CD4-positive, alpha-beta memory T cell (primary cell): ENCODE results near the gene EIF4A2. TPM values are rescaled to one million over a fixed set of nuclear protein-coding genes. Genes with fewer than 3 reads are reported as not detected.
A peak's percentile ranks its signal among the peaks of the same experiment; 100 is the strongest.

Experiments used
- CTCF ChIA-PET: fragments of 350-600 bp; sonication (Branson Sonifier 250); formaldehyde crosslinking; loops from one replicate; lab custom pipeline; 2021; ENCODE audit warnings: inconsistent platforms; ENCODE audit not compliant: partially characterized antibody; lab: Charles Lee
- POLR2A ChIA-PET: fragments of 350-600 bp; sonication (Branson Sonifier 250); formaldehyde crosslinking; loops from one replicate; lab custom pipeline; 2021; ENCODE audit not compliant: partially characterized antibody; lab: Charles Lee
- DNase-seq, 5 donors: peaks; one replicate each; pipeline versions ENCODE4 v3.0.0 to v3.0.0-alpha.2; 2020 to 2022; ENCODE audit warnings: mixed read lengths in 1 of 5
- H3K27ac ChIP-seq: one replicate; pipeline ENCODE4 v1.7.0; 2013; ENCODE audit warnings: low read depth, low read length
- H3K27me3 ChIP-seq: 2 replicates; pipeline ENCODE4 v1.7.0; 2013; ENCODE audit warnings: mild to moderate bottlenecking, low read length, moderate library complexity; ENCODE audit not compliant: insufficient read depth
- H3K36me3 ChIP-seq: 2 replicates; pipeline ENCODE4 v1.7.0; 2013; ENCODE audit warnings: mild to moderate bottlenecking, low read length, moderate library complexity; ENCODE audit not compliant: insufficient read depth
- H3K4me1 ChIP-seq: 2 replicates; pipeline ENCODE4 v1.7.0; 2013; ENCODE audit warnings: mild to moderate bottlenecking, low read length, moderate library complexity; ENCODE audit not compliant: insufficient read depth
- H3K4me3 ChIP-seq, 2 donors: one replicate each; pipeline ENCODE4 v1.7.0; 2013; ENCODE audit warnings: low read length in 2 of 2, mild to moderate bottlenecking in 1 of 2
- H3K9me3 ChIP-seq, 2 donors: one replicate each; pipeline ENCODE4 v1.7.0; 2013; ENCODE audit warnings: low read length in 2 of 2, control low read depth in 1 of 2; ENCODE audit not compliant: control insufficient read depth in 1 of 2
- H3K27ac Mint-ChIP-seq, 7 donors: one replicate each; pipeline ENCODE4 v1.8.0; 2020 to 2021; ENCODE audit warnings: mixed read lengths in 7 of 7, mild to moderate bottlenecking in 6 of 7, inconsistent platforms in 3 of 7, moderate library complexity in 3 of 7
- H3K27me3 Mint-ChIP-seq, 2 donors: one replicate each; pipeline ENCODE4 v1.8.0; 2020 to 2021; ENCODE audit warnings: mixed read lengths in 2 of 2
- H3K36me3 Mint-ChIP-seq, 2 donors: one replicate each; pipeline ENCODE4 v1.8.0; 2020 to 2021; ENCODE audit warnings: mixed read lengths in 2 of 2, inconsistent platforms in 1 of 2, mild to moderate bottlenecking in 1 of 2
- H3K4me1 Mint-ChIP-seq, 4 donors: one replicate each; pipeline ENCODE4 v1.8.0; 2020 to 2021; ENCODE audit warnings: mixed read lengths in 4 of 4, mild to moderate bottlenecking in 1 of 4
- H3K4me3 Mint-ChIP-seq, 8 donors: one replicate each; pipeline ENCODE4 v1.8.0; 2020 to 2021; ENCODE audit warnings: mixed read lengths in 8 of 8, mild to moderate bottlenecking in 7 of 8, moderate library complexity in 6 of 8, inconsistent platforms in 3 of 8
- H3K9me3 Mint-ChIP-seq, 8 donors: one replicate each; pipeline ENCODE4 v1.8.0; 2020 to 2021; ENCODE audit warnings: mixed read lengths in 8 of 8, mild to moderate bottlenecking in 5 of 8, inconsistent platforms in 3 of 8, moderate library complexity in 1 of 8
- intact Hi-C: fragments of 100-400 bp; cut with micrococcal nuclease; formaldehyde crosslinking; loops from one replicate; pipeline ENCODE4 v1.15.1; 2023
- polyA plus RNA-seq, 2 donors: library from polyadenylated mRNA; unstranded; fragments of 300-500 nt; fragmentation: Illumina TruSeq; gene quantifications; one replicate each; pipeline ENCODE4 v1.2.3, GENCODE V29; 2021
- total RNA-seq, 2 experiments: library from RNA; stranded (reverse); gene quantifications; one replicate each; pipeline ENCODE4 v1.2.3, GENCODE V29; 2021

Gene EIF4A2
- total and polyA plus RNA-seq, 4 experiments from 2014 or later, result 242 to 632 (median 429) TPM

DNA sequence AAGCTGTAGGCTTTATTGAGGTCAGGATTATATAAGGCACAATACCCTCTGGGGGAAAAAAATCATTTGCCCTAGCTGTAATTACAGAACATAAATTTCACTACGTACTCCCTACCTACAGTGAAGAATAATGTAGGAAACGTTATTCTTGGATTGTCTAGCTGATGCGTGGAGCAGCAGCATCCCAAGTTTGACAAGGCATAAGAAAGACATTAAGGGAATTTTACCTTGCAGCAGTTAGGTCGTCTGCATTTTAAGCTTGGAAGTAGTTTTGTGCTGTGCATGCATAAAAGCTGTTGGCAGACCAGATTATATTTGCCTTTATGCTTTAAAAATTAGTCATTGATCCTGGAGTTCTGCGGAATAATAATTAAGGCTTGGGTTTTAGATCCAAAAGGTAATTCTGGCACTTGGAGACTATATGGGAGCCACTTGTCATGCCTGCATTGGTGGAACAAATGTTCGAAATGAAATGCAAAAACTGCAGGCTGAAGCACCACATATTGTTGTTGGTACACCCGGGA is 2.2 kb downstream of the EIF4A2 start:
- Histone ChIP-seq H3K27ac (peak overlapping the region; percentile 98), H3K4me3 (peak overlapping the region; percentile 86 to 97), H3K36me3 (peaks cover 64% of the 10 kb centered on the region), H3K4me1 (peaks cover 53% of the 10 kb centered on the region), H3K9me3 (no peaks in the 10 kb centered on the region), H3K27me3 (no peaks in the 10 kb centered on the region)
- ChIA-PET POLR2A (interaction anchor here (1.0 to 5.9 kb wide), 11 partner anchors 12 to 849 kb away, joined by 3 to 311 read pairs (median 30); partner anchors contain the start of genes DNAJB11, RFC4, RPL39L and TRA2B), CTCF (interaction anchor here (0.9 to 3.4 kb wide), 4 partner anchors 14 to 171 kb away, joined by 4 to 13 read pairs (median 6); no protein-coding TSS in a partner anchor)
- Mint-ChIP-seq H3K36me3 (peaks cover 64 to 80% of the 10 kb centered on the region in 2 donors), H3K27me3 (peaks cover 0 to 1% of the 10 kb centered on the region in 2 donors), H3K4me1 (peaks cover 49 to 80% (median 61%) of the 10 kb centered on the region in 4 donors), H3K9me3 (peaks cover 0 to 28% (median 0%) of the 10 kb centered on the region in 8 donors), H3K4me3 (peak overlapping the region; percentile 95 to 100 (median 100)), H3K27ac (peak overlapping the region; percentile 61 to 100 (median 100))
- intact Hi-C loops, result loop anchor here (5.0 kb wide), 1 partner anchor 347 kb away; no protein-coding TSS in a partner anchor
- peak in 2 of 5 donors; percentile 6 to 7 for DNase-seq

DNA sequence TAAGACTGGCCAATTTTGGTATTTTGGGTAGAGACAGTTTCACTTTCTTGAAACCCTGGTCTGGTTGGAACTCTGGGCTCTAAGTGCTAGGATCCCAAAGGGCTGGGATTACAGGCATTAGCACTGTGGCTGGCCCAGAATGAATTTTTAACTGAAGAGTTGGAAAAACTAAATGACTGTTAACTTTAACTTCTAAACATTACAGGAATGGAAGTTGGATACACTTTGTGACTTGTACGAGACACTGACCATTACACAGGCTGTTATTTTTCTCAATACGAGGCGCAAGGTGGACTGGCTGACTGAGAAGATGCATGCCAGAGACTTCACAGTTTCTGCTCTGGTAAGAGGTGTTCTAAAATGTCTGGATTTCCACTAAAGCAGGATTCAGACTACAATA is 3.5 kb downstream of the EIF4A2 start:
- H3K36me3 Mint-ChIP-seq, result peaks cover 67 to 91% of the 10 kb centered on the region in 2 donors

DNA sequence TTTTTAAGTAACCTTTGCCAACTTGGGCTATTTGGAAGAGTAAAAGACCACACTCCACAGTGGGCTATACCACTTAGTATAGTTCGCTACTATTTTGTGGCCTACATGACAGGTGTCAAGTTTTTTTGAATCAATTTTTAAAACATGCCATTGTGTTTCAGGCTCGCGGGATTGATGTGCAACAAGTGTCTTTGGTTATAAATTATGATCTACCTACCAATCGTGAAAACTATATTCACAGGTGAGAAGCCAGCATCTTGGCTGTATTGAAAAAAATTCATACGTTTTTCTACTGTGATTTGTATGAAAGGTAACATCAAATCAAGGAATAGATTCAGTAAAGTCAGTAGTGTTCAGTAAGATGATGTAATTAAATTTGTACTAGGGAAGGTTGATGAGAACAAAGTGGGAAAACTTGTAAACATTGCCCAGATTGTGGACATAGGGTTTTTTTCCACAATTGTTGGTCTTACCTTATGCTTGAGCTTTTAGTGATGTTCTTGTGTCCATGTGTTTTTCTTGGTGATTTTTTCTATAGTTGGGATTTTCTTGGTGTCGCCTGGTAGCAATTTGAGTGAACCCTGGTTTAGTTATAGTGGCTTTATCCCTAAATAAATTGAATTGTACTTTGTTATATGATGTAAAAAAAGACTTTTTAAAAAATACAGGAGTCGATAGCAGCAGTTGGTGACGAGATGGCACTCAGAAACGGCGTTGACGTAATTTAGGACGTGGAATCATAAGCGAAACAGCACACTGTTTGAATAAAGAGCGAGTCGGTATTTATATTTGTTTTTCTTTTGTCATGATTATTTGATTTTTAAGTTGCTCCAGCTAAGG is 4.5 kb downstream of the EIF4A2 start:
- H3K27me3 Mint-ChIP-seq, result no peaks in the 10 kb centered on the region
- H3K4me3 Mint-ChIP-seq, result peak overlapping the region; percentile 61 to 100 (median 88)
- H3K27ac Mint-ChIP-seq, result peak overlapping the region; percentile 48 to 100 (median 82)
- H3K27me3 ChIP-seq, result no peaks in the 10 kb centered on the region
- peak overlapping the region; percentile 98 for H3K27ac ChIP-seq
- H3K4me1 ChIP-seq, result peaks cover 53% of the 10 kb centered on the region
- H3K4me1 Mint-ChIP-seq, result peaks cover 46 to 70% (median 56%) of the 10 kb centered on the region in 4 donors
- intact Hi-C loops, result loop anchor here (5.0 kb wide), 1 partner anchor 344 kb away; no protein-coding TSS in a partner anchor
- H3K9me3 ChIP-seq, result no peaks in the 10 kb centered on the region
- peaks cover 70 to 92% of the 10 kb centered on the region in 2 donors for H3K36me3 Mint-ChIP-seq
- peaks cover 66% of the 10 kb centered on the region for H3K36me3 ChIP-seq
- POLR2A ChIA-PET, result interaction anchor here (1.0 to 4.6 kb wide), 11 partner anchors 8 to 850 kb away, joined by 3 to 45 read pairs (median 5); partner anchors contain the start of genes DNAJB11, RFC4, RPL39L and ST6GAL1
- peak in 2 of 5 donors; percentile 2 to 11 for DNase-seq
- peaks cover 0 to 23% (median 0%) of the 10 kb centered on the region in 8 donors for H3K9me3 Mint-ChIP-seq
- H3K4me3 ChIP-seq, result peak overlapping the region in 1 of 2 donors; percentile 6
- CTCF ChIA-PET, result no interaction called here

More for the DNA sequence above, 3.5 kb downstream of the EIF4A2 start:
- peaks cover 66% of the 10 kb centered on the region for H3K36me3 ChIP-seq
- H3K27ac ChIP-seq, result peak overlapping the region; percentile 98
- Mint-ChIP-seq H3K9me3 (peaks cover 0 to 28% (median 0%) of the 10 kb centered on the region in 8 donors), H3K4me3 (peak overlapping the region; percentile 60 to 100 (median 88)), H3K4me1 (peaks cover 49 to 79% (median 63%) of the 10 kb centered on the region in 4 donors), H3K27me3 (peaks cover 0 to 1% of the 10 kb centered on the region in 2 donors), H3K27ac (peak overlapping the region; percentile 63 to 100 (median 73))
- H3K27me3 ChIP-seq, result no peaks in the 10 kb centered on the region
- ChIA-PET POLR2A (interaction anchor here (1.2 to 4.6 kb wide), 8 partner anchors 7 to 849 kb away, joined by 3 to 45 read pairs (median 6); partner anchors contain the start of genes RFC4, ST6GAL1 and TRA2B), CTCF (no interaction called here)
- peak in 2 of 5 donors; percentile 7 to 9 for DNase-seq
- no peaks in the 10 kb centered on the region for H3K9me3 ChIP-seq
- peaks cover 53% of the 10 kb centered on the region for H3K4me1 ChIP-seq
- peak overlapping the region; percentile 12 to 86 for H3K4me3 ChIP-seq
- intact Hi-C loops, result loop anchor here (5.0 kb wide), 1 partner anchor 345 kb away; no protein-coding TSS in a partner anchor

DNA sequence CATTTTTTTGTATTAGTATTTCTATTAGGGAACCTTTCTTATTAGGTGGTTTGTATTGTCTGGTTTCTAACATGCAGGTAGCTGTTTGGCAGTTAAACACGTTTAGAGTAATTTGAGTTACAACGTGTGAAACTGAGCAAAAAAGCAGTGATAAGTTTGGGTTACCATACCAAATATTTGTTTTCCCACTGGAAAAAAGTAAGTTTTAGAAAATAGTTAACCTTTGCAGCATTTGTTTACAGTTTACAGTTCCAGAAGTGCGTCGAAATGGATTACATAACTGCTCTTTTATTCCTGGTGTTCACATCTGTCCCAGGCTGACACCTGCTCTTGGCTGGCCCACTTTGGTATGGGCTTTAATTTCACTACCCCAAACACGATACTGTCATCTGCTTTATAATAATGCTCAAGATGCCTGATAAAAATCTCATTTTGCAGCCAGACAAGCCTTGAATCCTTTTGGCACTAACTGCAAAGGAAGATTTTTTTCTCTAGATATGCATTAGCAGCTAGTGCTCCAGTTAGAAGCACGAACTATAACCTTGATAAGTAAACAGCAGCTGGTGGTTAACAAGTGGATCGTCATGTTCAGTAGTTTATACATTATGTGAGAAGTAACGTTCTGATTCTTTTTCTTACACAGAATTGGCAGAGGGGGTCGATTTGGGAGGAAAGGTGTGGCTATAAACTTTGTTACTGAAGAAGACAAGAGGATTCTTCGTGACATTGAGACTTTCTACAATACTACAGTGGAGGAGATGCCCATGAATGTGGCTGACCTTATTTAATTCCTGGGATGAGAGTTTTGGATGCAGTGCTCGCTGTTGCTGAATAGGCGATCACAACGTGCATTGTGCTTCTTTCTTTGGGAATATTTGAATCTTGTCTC is 5.3 kb downstream of the EIF4A2 start:
- Mint-ChIP-seq H3K4me1 (peaks cover 46 to 62% (median 54%) of the 10 kb centered on the region in 4 donors), H3K36me3 (peaks cover 69 to 92% of the 10 kb centered on the region in 2 donors), H3K4me3 (peak overlapping the region in 7 of 8 donors; percentile 27 to 100 (median 72)), H3K27me3 (no peaks in the 10 kb centered on the region), H3K9me3 (peaks cover 0 to 16% (median 0%) of the 10 kb centered on the region in 8 donors), H3K27ac (peak overlapping the region; percentile 71 to 100 (median 82))
- peak in 4 of 5 donors; percentile 11 to 19 (median 12) for DNase-seq
- intact Hi-C loops, result loop anchor here (1.0 to 5.0 kb wide), 2 partner anchors 11 to 344 kb away; no protein-coding TSS in a partner anchor
- Histone ChIP-seq H3K27me3 (no peaks in the 10 kb centered on the region), H3K36me3 (peaks cover 66% of the 10 kb centered on the region), H3K9me3 (no peaks in the 10 kb centered on the region), H3K27ac (peak overlapping the region; percentile 98), H3K4me3 (no peak overlapping the region), H3K4me1 (peaks cover 53% of the 10 kb centered on the region)
- ChIA-PET POLR2A (interaction anchor here (1.0 to 4.6 kb wide), 10 partner anchors 9 to 351 kb away, joined by 3 to 45 read pairs (median 6); partner anchors contain the start of genes DNAJB11, RFC4 and RPL39L), CTCF (no interaction called here)

DNA sequence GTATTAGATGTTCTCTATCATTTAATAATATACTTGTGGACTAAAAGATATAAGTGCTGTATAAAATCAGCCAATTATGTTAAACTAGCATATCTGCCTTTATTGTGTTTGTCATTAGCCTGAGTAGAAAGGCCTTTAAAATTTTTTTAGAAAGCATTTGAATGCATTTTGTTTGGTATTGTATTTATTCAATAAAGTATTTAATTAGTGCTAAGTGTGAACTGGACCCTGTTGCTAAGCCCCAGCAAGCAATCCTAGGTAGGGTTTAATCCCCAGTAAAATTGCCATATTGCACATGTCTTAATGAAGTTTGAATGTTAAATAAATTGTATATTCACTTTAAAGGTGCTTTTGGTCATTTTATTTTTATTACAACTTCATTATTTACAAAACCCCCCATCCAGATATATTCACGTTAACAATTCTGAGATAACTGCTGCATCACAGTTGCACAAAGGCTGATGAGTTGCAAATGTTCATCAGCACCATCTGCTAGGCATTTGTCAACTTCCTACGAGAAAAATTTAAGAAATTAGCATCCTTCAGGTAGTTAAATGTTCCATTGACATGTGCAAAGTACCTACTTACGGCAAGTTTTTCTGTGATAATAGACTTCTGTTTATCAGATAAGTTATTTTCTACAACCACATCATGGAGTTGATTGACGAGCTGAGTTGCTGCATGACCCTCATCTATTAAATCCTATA is 6.3 kb downstream of the EIF4A2 start:
- H3K27ac Mint-ChIP-seq, result peak overlapping the region in 6 of 7 donors; percentile 68 to 97 (median 80)
- peak in 3 of 5 donors; percentile 5 to 13 (median 8) for DNase-seq
- H3K27me3 Mint-ChIP-seq, result no peaks in the 10 kb centered on the region
- Histone ChIP-seq H3K4me1 (peaks cover 50% of the 10 kb centered on the region), H3K27ac (no peak overlapping the region), H3K4me3 (no peak overlapping the region), H3K9me3 (no peaks in the 10 kb centered on the region), H3K36me3 (peaks cover 60% of the 10 kb centered on the region), H3K27me3 (no peaks in the 10 kb centered on the region)
- POLR2A ChIA-PET, result interaction anchor here (0.6 to 4.6 kb wide), 10 partner anchors 9 to 350 kb away, joined by 3 to 45 read pairs (median 4); partner anchors contain the start of genes RFC4 and RPL39L
- peaks cover 67 to 90% of the 10 kb centered on the region in 2 donors for H3K36me3 Mint-ChIP-seq
- peaks cover 0 to 8% (median 0%) of the 10 kb centered on the region in 8 donors for H3K9me3 Mint-ChIP-seq
- peaks cover 40 to 52% (median 48%) of the 10 kb centered on the region in 4 donors for H3K4me1 Mint-ChIP-seq
- CTCF ChIA-PET, result no interaction called here
- H3K4me3 Mint-ChIP-seq, result peak overlapping the region in 2 of 8 donors; percentile 16 to 67
- intact Hi-C loops, result loop anchor here (1.0 to 5.0 kb wide), 2 partner anchors 10 to 343 kb away; no protein-coding TSS in a partner anchor
